MM.1S (cell line): ENCODE results near the gene TACR2.

ENCODE experiments used
- DNase-seq: peaks from one replicate; pipeline ENCODE4 v3.0.0-alpha.2; 2015
- H2AFZ ChIP-seq: fragments of 300-600 bp; sonication (generic); 2 replicates; pipeline ENCODE4 v1.6.0; 2016; ENCODE audit warnings: antibody characterized with exemption, low read length
- H3F3A ChIP-seq: fragments of 300-600 bp; sonication (generic); 2 replicates; pipeline ENCODE4 v1.6.1; 2016; ENCODE audit warnings: mild to moderate bottlenecking, antibody characterized with exemption, low read length, moderate library complexity, mixed read lengths; ENCODE audit not compliant: insufficient read depth
- H3K27ac ChIP-seq: fragments of 300-600 bp; sonication (generic); 2 replicates; pipeline ENCODE4 v1.5.1; 2016; ENCODE audit warnings: mild to moderate bottlenecking, low read length
- H3K27me3 ChIP-seq: fragments of 300-600 bp; sonication (generic); replicated peaks from 2 replicates; pipeline ENCODE4 v1.6.0; 2016; ENCODE audit warnings: low read length; ENCODE audit not compliant: insufficient read depth
- H3K36me3 ChIP-seq: fragments of 300-600 bp; sonication (generic); replicated peaks from 2 replicates; pipeline ENCODE4 v1.6.1; 2016; ENCODE audit warnings: mild to moderate bottlenecking, low read length, mixed read lengths; ENCODE audit not compliant: insufficient read depth
- H3K4me1 ChIP-seq: fragments of 300-600 bp; sonication (generic); 2 replicates; pipeline ENCODE4 v1.6.1; 2016; ENCODE audit warnings: low read length, mixed read lengths
- H3K4me2 ChIP-seq: fragments of 300-600 bp; sonication (generic); 2 replicates; pipeline ENCODE4 v1.6.0; 2016; ENCODE audit warnings: low read depth, low read length
- H3K4me3 ChIP-seq: fragments of 300-600 bp; sonication (generic); 2 replicates; pipeline ENCODE4 v1.5.1; 2016; ENCODE audit warnings: low read length, mixed read lengths
- H3K79me2 ChIP-seq: fragments of 300-600 bp; sonication (generic); 2 replicates; pipeline ENCODE4 v1.6.1; 2016; ENCODE audit warnings: mixed run types, low read length, mixed read lengths
- H3K9ac ChIP-seq: fragments of 300-600 bp; sonication (generic); 2 replicates; pipeline ENCODE4 v1.6.1; 2016; ENCODE audit warnings: low read length, mixed read lengths
- H3K9me2 ChIP-seq: fragments of 300-600 bp; sonication (generic); replicated peaks from 2 replicates; pipeline ENCODE4 v1.6.1; 2016; ENCODE audit warnings: mild to moderate bottlenecking, low read length, mixed read lengths; ENCODE audit not compliant: insufficient read depth
- H3K9me3 ChIP-seq: fragments of 300-600 bp; sonication (generic); replicated peaks from 2 replicates; pipeline ENCODE4 v1.6.1; 2016; ENCODE audit warnings: mild to moderate bottlenecking, low read length, mixed read lengths; ENCODE audit not compliant: insufficient read depth
- H4K20me1 ChIP-seq: fragments of 300-600 bp; sonication (generic); 2 replicates; pipeline ENCODE4 v1.6.1; 2016; ENCODE audit warnings: mild to moderate bottlenecking, low read length, moderate library complexity, mixed read lengths; ENCODE audit not compliant: insufficient read depth
- EZH2 ChIP-seq: fragments of 300-600 bp; sonication (generic); optimal IDR thresholded peaks from 2 replicates; pipeline ENCODE3; 2017; ENCODE audit warnings: low read depth, mild to moderate bottlenecking, antibody characterized with exemption, low read length, mixed read lengths
- EZH2phosphoT487 ChIP-seq: fragments of 300-600 bp; sonication (generic); IDR thresholded peaks from 2 replicates; pipeline ENCODE4 v1.6.1; 2018; ENCODE audit warnings: antibody characterized with exemption, low read length
- TF ChIP-seq, protein P1 (sequence below): fragments of 300-600 bp; sonication (generic); IDR thresholded peaks from 2 replicates; pipeline ENCODE4 v1.5.1; 2016; ENCODE audit warnings: antibody characterized with exemption, low read length, mixed read lengths

Gene TACR2

DNA sequence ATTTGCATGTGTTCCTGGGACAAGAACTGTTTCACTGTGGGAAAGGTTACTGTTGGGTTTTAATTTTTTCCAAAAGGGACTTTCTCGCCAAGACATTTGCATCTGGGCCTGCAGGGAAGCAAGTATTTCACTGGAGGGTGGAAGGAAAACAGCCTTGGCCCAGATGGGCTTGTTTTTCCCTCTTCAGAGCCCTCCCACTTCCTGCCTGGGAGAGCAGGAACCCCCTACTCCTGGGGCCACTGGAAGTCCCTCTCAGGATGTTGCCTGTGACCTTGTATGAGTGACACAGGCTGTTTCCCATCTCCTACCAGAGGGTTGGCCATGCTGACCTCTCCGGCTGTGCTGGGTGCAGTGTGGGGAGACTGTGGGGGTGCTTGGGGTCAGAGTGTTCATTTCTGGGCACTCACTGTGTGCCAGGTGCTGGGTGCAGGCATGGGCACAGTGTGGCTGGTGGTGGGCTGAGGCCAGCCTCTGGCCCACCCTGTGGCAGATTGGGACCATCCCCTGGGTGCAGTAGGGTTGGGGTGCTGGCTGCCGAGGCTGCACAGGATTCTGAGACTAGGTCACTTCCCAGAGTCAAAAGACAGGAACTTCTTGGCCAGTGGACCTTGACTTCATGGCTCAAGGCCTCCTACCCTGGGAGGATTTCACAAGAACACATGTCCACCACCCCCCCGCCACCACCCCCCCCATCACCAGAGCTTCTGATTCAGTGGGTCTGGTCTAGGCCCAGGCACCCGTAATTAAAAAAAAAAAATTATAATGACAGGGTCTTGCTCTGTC, 44.7 kb upstream of the TACR2 start:
- H3K27ac ChIP-seq = no peak overlapping the region
- no peaks in the 10 kb centered on the region for H3K79me2 ChIP-seq
- H3K27me3 ChIP-seq = no peaks in the 10 kb centered on the region
- no peaks in the 10 kb centered on the region for H3K36me3 ChIP-seq
- no peak overlapping the region for H3K4me3 ChIP-seq
- H3K4me2 ChIP-seq = no peak overlapping the region
- no peaks in the 10 kb centered on the region for H4K20me1 ChIP-seq
- no peaks in the 10 kb centered on the region for H3K9me3 ChIP-seq
- no peaks in the 10 kb centered on the region for H3K4me1 ChIP-seq
- TF ChIP-seq EZH2 (no peak), EZH2phosphoT487 (no peak)
- TF ChIP-seq, protein P1, sequence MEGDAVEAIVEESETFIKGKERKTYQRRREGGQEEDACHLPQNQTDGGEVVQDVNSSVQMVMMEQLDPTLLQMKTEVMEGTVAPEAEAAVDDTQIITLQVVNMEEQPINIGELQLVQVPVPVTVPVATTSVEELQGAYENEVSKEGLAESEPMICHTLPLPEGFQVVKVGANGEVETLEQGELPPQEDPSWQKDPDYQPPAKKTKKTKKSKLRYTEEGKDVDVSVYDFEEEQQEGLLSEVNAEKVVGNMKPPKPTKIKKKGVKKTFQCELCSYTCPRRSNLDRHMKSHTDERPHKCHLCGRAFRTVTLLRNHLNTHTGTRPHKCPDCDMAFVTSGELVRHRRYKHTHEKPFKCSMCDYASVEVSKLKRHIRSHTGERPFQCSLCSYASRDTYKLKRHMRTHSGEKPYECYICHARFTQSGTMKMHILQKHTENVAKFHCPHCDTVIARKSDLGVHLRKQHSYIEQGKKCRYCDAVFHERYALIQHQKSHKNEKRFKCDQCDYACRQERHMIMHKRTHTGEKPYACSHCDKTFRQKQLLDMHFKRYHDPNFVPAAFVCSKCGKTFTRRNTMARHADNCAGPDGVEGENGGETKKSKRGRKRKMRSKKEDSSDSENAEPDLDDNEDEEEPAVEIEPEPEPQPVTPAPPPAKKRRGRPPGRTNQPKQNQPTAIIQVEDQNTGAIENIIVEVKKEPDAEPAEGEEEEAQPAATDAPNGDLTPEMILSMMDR = no peak
- no peak for DNase-seq
- H2AFZ ChIP-seq = no peak overlapping the region
- no peaks in the 10 kb centered on the region for H3F3A ChIP-seq
- no peaks in the 10 kb centered on the region for H3K9me2 ChIP-seq
- H3K9ac ChIP-seq = no peak overlapping the region

DNA sequence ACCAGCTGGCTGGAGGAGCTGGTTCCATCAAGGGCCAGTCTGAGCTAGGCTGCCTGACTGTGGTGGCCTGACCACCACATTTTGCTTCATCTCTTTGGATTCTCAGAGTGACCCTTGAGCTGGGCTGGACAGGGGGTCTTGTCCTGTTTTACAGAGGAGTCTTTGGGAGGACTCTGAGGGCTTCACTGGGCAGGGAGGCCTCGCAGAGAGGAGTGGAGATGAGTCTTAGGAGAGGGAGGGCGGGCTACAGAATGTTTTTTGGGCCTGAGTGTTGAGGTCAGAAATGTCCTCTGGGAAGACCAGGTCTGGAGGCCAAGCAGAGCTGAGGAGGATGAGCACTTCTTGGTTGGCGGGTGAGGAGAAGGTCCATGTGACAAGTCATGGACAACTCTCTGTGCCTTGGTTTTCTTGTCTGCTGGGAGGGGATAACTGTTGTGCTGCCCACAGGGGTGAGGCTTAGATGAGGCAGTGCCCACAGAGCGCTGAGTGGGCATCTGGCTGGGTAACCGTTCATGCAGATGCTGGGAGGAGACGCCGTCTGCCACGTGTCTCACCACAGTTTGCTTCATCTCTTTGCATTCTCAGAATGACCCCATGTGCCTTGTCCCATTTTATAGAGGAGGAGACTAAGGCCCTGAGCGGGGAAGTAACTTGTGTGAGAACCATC, 44.0 kb upstream of the TACR2 start:
- Histone ChIP-seq H2AFZ (no peak overlapping the region), H3K4me3 (no peak overlapping the region), H3K79me2 (no peaks in the 10 kb centered on the region), H3K4me1 (no peaks in the 10 kb centered on the region), H3K9me3 (no peaks in the 10 kb centered on the region), H3K9ac (no peak overlapping the region), H4K20me1 (no peaks in the 10 kb centered on the region), H3K27me3 (no peaks in the 10 kb centered on the region), H3K4me2 (no peak overlapping the region), H3K27ac (no peak overlapping the region), H3K9me2 (no peaks in the 10 kb centered on the region), H3F3A (no peaks in the 10 kb centered on the region), H3K36me3 (no peaks in the 10 kb centered on the region)
- DNase-seq = no peak
- TF ChIP-seq, protein P1 = no peak
- TF ChIP-seq EZH2 = no peak
- no peak for TF ChIP-seq EZH2phosphoT487

DNA sequence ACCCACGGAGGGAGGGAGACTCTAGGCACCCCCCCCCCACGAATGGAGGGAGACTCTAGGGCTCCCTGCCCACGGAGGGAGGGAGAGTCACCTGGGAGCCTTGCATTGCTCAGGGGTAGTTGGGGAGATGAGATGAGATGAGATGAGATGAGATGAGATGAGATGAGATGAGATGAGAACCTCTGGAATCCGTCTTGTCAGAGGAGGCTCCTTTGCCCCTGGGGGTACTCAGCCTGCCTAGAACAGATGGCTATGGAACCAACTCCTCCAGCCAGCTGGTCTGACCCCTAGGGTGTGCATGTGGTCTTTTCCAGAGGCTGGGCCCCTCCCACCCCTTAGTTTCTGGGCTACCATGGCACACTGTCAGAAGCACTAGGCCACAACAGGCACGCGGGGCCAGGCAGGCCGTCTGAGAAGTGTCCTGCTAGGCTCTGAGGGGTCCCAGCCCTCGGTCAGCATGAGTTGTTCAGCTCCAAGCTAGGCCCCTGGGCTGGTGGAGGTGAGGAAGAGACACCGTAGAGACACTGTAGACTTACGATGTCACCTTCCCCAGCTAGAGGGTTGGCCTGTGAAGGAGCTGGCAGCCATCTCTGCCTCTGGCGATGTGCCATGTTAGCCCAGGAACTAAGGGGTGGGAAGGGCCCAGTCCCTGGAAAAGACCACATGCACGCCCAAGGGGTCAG, 43.3 kb upstream of the TACR2 start:
- Histone ChIP-seq H4K20me1 (no peaks in the 10 kb centered on the region), H3K4me3 (no peak overlapping the region), H3K79me2 (no peaks in the 10 kb centered on the region), H3F3A (no peaks in the 10 kb centered on the region), H3K9me3 (no peaks in the 10 kb centered on the region), H3K27ac (no peak overlapping the region), H3K9me2 (no peaks in the 10 kb centered on the region), H3K27me3 (no peaks in the 10 kb centered on the region), H3K4me1 (no peaks in the 10 kb centered on the region), H3K36me3 (no peaks in the 10 kb centered on the region), H3K4me2 (no peak overlapping the region), H2AFZ (no peak overlapping the region), H3K9ac (no peak overlapping the region)
- no peak for DNase-seq
- TF ChIP-seq, protein P1 = no peak
- TF ChIP-seq EZH2phosphoT487 (no peak), EZH2 (no peak)
